ENCODE measurements around the gene PLCB1.

DNA sequence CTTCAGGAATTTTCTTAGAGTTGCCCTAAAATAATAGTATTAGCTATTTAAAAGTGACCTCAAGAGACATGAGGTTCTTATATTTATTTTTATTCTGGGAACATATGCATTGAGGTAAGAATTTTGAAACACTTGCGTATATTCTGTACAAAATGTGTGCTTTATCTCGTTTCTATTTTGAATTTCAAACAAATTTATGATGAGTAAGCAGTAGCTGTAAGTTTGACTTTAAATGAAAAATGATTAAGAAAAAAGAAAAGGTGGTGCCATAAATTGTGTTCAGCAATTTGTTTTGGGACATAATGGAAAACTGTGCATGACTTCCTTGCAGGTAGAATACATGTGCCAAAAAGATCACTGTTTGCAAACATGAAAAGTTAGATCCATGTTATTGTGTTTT, 503.8 kb downstream of the PLCB1 start:
- TF ChIP-seq POLR2A (IDR thresholded peaks at IDR 0.05; ENCODE audit: low read depth, low read length) (no peak), SMAD1 (IDR thresholded peaks at IDR 0.05; ENCODE audit: low read depth, partially characterized antibody) (no peak)
- TF ChIP-seq, protein P1, sequence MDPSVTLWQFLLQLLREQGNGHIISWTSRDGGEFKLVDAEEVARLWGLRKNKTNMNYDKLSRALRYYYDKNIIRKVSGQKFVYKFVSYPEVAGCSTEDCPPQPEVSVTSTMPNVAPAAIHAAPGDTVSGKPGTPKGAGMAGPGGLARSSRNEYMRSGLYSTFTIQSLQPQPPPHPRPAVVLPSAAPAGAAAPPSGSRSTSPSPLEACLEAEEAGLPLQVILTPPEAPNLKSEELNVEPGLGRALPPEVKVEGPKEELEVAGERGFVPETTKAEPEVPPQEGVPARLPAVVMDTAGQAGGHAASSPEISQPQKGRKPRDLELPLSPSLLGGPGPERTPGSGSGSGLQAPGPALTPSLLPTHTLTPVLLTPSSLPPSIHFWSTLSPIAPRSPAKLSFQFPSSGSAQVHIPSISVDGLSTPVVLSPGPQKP (IDR thresholded peaks at IDR 0.05; ENCODE audit: low read depth, low read length), result no peak
- TF ChIP-seq, protein P2, sequence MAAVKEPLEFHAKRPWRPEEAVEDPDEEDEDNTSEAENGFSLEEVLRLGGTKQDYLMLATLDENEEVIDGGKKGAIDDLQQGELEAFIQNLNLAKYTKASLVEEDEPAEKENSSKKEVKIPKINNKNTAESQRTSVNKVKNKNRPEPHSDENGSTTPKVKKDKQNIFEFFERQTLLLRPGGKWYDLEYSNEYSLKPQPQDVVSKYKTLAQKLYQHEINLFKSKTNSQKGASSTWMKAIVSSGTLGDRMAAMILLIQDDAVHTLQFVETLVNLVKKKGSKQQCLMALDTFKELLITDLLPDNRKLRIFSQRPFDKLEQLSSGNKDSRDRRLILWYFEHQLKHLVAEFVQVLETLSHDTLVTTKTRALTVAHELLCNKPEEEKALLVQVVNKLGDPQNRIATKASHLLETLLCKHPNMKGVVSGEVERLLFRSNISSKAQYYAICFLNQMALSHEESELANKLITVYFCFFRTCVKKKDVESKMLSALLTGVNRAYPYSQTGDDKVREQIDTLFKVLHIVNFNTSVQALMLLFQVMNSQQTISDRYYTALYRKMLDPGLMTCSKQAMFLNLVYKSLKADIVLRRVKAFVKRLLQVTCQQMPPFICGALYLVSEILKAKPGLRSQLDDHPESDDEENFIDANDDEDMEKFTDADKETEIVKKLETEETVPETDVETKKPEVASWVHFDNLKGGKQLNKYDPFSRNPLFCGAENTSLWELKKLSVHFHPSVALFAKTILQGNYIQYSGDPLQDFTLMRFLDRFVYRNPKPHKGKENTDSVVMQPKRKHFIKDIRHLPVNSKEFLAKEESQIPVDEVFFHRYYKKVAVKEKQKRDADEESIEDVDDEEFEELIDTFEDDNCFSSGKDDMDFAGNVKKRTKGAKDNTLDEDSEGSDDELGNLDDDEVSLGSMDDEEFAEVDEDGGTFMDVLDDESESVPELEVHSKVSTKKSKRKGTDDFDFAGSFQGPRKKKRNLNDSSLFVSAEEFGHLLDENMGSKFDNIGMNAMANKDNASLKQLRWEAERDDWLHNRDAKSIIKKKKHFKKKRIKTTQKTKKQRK (IDR thresholded peaks at IDR 0.05; ENCODE audit: low read depth, low read length), result no peak
